Measurements from ENCODE around the gene METTL13. TPM values are rescaled to one million over a fixed set of nuclear protein-coding genes. Genes with fewer than 3 reads are reported as not detected.

METTL13 gene, protein sequence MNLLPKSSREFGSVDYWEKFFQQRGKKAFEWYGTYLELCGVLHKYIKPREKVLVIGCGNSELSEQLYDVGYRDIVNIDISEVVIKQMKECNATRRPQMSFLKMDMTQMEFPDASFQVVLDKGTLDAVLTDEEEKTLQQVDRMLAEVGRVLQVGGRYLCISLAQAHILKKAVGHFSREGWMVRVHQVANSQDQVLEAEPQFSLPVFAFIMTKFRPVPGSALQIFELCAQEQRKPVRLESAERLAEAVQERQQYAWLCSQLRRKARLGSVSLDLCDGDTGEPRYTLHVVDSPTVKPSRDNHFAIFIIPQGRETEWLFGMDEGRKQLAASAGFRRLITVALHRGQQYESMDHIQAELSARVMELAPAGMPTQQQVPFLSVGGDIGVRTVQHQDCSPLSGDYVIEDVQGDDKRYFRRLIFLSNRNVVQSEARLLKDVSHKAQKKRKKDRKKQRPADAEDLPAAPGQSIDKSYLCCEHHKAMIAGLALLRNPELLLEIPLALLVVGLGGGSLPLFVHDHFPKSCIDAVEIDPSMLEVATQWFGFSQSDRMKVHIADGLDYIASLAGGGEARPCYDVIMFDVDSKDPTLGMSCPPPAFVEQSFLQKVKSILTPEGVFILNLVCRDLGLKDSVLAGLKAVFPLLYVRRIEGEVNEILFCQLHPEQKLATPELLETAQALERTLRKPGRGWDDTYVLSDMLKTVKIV
- 63.1 and 66.3 TPM in 2 replicates for total RNA-seq (2021; fragmentation: NEBNext Ultra II Directional; extraction: Animal tissue kit (Norgen Biotek cat#: 25700))
- 38.1 and 39.6 TPM in 2 replicates for polyA plus RNA-seq (2011; rRNA removed)
- polyA plus RNA-seq (2011; cell fraction: cytosol; rRNA removed) = 52.2 TPM
- polyA plus RNA-seq (2011; cell fraction: nucleus; rRNA removed) = 38.2 TPM
- polyA plus RNA-seq (2012, experiment 1 of 2) = 55.7 to 68.2 TPM (median 61.8 TPM) in 4 replicates
- 33.9 TPM for polyA plus RNA-seq (2012, experiment 2 of 2)
- polyA plus RNA-seq (2013, experiment 1 of 2) = 24.9 TPM
- polyA plus RNA-seq (2013, experiment 2 of 2) = 23.7 TPM
- polyA minus RNA-seq (2011; rRNA and poly(A)+ RNA removed) = 74.4 and 104 TPM in 2 replicates
- polyA minus RNA-seq (2011; cell fraction: cytosol; rRNA and poly(A)+ RNA removed) = 33.6 TPM
- 27.2 TPM for polyA minus RNA-seq (2011; cell fraction: nucleus; rRNA and poly(A)+ RNA removed)
- long read RNA-seq, experiment 1, partial matches to known transcripts = 33 of 45 reads
- long read RNA-seq, experiment 1, other reads (novel, unspliced or antisense) = 8 of 45 reads
- long read RNA-seq, experiment 2, transcript METTL13-201 (8 exons, 3,327 nt) = major isoform, 36 of 78 reads
- long read RNA-seq, experiment 2, partial matches to known transcripts = 7 of 78 reads
- long read RNA-seq, experiment 2, other reads (novel, unspliced or antisense) = 30 of 78 reads

DNA sequence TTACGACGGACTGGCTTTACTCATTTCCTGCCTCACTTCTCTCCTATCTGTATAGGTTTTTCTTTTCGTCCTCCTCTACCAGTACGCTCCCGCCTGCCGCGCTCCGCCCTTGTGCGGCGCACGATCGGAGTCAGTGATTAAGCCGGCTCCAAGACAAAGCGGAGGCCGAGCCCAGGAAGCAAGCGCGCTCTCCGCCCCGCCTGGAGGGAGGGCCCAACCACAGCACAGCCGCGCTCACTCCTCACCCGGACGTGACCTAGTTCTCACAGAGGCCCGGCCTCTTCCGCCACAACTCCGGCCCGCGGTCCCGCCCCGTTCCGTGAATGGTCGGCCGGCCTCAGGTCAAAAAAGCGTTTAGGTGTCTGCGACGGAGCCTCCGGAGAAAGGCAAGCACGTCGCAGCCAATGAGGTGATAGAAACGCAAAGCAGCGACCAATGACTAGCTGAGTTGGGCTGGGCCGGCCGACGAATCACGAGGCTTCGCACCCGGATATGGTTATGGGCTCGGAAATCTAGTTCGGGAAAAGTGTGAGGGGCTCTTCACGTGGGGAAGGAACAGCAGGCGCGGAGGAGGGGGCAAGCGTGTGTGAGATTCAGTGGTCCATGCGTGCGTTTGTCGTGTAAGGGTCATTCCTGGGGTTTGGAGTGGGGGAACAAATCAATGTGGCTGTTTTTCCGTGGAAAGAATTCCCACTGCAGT is at the start of gene METTL13:
Gene METTL13 (plus strand): TSS at position 485 of the 700 bp plus-strand sequence. CDS start 308 bp downstream, outside the sequence.
- Histone ChIP-seq H3K9me3 (ENCODE audit: insufficient read depth in 2 of 2, low read depth in 1 of 2, low read length in 1 of 2) (no peaks in the 10 kb centered on the region), H3K4me3 (ENCODE audit: extremely low read depth in 1 of 4, insufficient read depth in 2 of 4, low read depth in 3 of 4, low read length in 4 of 4) (peak within 1 kb of the TSS; percentile 93 to 98 (median 95)), H3K18ac (ENCODE audit: extremely low read depth, low read length) (peak within 1 kb of the TSS; percentile 43; the same call in 1 of the 2 replicates), H2BK5ac (ENCODE audit: low read depth, low read length) (peak within 1 kb of the TSS; percentile 89), H2AK5ac (ENCODE audit: low read depth, low read length) (peak within 1 kb of the TSS; percentile 18; the same call in 1 of the 2 replicates), H2BK15ac (ENCODE audit: low read length) (no peak within 1 kb of the TSS), H3K79me2 (ENCODE audit: control insufficient read depth in 1 of 2, insufficient read depth in 2 of 2, low read length in 2 of 2) (peaks cover 17 to 47% of the 10 kb centered on the region in 2 experiments), H4K91ac (replicated peaks; ENCODE audit: insufficient read length, low read length) (peak within 1 kb of the TSS; percentile 66), H3K56ac (replicated peaks; ENCODE audit: insufficient read length, low read depth, low read length) (peak within 1 kb of the TSS; percentile 85), H4K20me1 (replicated peaks in 1 of 2; ENCODE audit: control insufficient read depth in 1 of 2, insufficient read depth in 2 of 2, low read length in 2 of 2) (peaks cover 0 to 8% of the 10 kb centered on the region in 2 experiments), H2BK20ac (ENCODE audit: low read length) (no peak within 1 kb of the TSS), H2BK12ac (ENCODE audit: low read depth, low read length) (peak within 1 kb of the TSS; percentile 65; the same call in 1 of the 2 replicates), H3K23me2 (ENCODE audit: low read depth, low read length) (peaks cover 5% of the 10 kb centered on the region), H2BK120ac (replicated peaks; ENCODE audit: low read depth, low read length) (no peak within 1 kb of the TSS), H3K23ac (ENCODE audit: insufficient read length) (no peak within 1 kb of the TSS), H3K4me1 (replicated peaks in 1 of 4; ENCODE audit: control insufficient read depth in 3 of 4, insufficient read depth in 4 of 4, low read length in 3 of 4) (peaks cover 0 to 4% (median 2%) of the 10 kb centered on the region in 4 experiments; a peak in 4 of 7 replicates), H3K14ac (ENCODE audit: insufficient read length) (no peak within 1 kb of the TSS), H3K27ac (ENCODE audit: low read depth, low read length) (peak within 1 kb of the TSS; percentile 68; the same call in 1 of the 2 replicates), H3K4ac (replicated peaks; ENCODE audit: insufficient read length, low read depth, low read length) (peak within 1 kb of the TSS; percentile 12), H4K5ac (ENCODE audit: insufficient read length, low read depth, low read length) (peak within 1 kb of the TSS; percentile 11), H3K4me2 (ENCODE audit: insufficient read depth in 1 of 2, low read depth in 2 of 2, low read length in 2 of 2) (peak within 1 kb of the TSS; percentile 73 to 92), H3K79me1 (ENCODE audit: low read depth, low read length) (peaks cover 18% of the 10 kb centered on the region), H3K27me3 (replicated peaks in 1 of 4; ENCODE audit: control insufficient read depth in 3 of 4, extremely low read depth in 1 of 4, insufficient read depth in 3 of 4, low read length in 3 of 4) (no peaks in the 10 kb centered on the region), H3K36me3 (ENCODE audit: control insufficient read depth in 2 of 4, insufficient read depth in 4 of 4, low read length in 3 of 4) (peaks cover 12 to 29% (median 27%) of the 10 kb centered on the region in 4 experiments), H2AFZ (ENCODE audit: low read length) (peak within 1 kb of the TSS; percentile 94), H4K8ac (ENCODE audit: extremely low read depth, insufficient read depth, low read length) (peak within 1 kb of the TSS; percentile 89; the same call in 1 of the 2 replicates), H3K9ac (replicated peaks in 1 of 4; ENCODE audit: extremely low read depth in 1 of 4, low read depth in 3 of 4, low read length in 3 of 4) (peak within 1 kb of the TSS; percentile 78 to 90 (median 86))
- ChIA-PET POLR2A (ENCODE audit: partially characterized antibody) (interaction anchor here (0.7 to 2.0 kb wide), 6 partner anchors 10 to 186 kb away, joined by 3 to 6 read pairs (median 4); no protein-coding TSS in a partner anchor), CTCF (ENCODE audit: partially characterized antibody) (interaction anchor here (1.2 to 5.3 kb wide), 6 partner anchors 10 to 204 kb away, joined by 3 to 25 read pairs (median 3); no protein-coding TSS in a partner anchor)
- 1% methylated on average over 57 of the region's 57 CpGs; no CpG with 5 or more reads in 1 of the 2 experiments for WGBS, 2 experiments (ENCODE audit: extremely low coverage in 1 of 2, insufficient coverage in 1 of 2, insufficient read length in 1 of 2, insufficient replicate concordance in 2 of 2, low coverage in 1 of 2, low lambda C conversion rate in 2 of 2, missing lambda C conversion rate in 1 of 2)
- FAIRE-seq = peak; percentile 75
- peak; percentile 94 to 98 for DNase-seq (ENCODE audit: low read depth in 1 of 2, low spot score in 2 of 2)
- TF ChIP-seq MAFK (IDR thresholded peaks at IDR 0.05; ENCODE audit: low read depth, low read length) = no peak
